Effector CD4-positive, alpha-beta T cell (primary cell): ENCODE results near the gene S100A8.
"Not testable (repeated sequence)": the region's sequence is repeated elsewhere in the genome, so short reads cannot be mapped to it uniquely, and the experiment has no call there.

ENCODE experiments used
- DNase-seq: peaks from one replicate; pipeline ENCODE4 v3.0.0-alpha.2; 2020

The S100A8 gene

DNA sequence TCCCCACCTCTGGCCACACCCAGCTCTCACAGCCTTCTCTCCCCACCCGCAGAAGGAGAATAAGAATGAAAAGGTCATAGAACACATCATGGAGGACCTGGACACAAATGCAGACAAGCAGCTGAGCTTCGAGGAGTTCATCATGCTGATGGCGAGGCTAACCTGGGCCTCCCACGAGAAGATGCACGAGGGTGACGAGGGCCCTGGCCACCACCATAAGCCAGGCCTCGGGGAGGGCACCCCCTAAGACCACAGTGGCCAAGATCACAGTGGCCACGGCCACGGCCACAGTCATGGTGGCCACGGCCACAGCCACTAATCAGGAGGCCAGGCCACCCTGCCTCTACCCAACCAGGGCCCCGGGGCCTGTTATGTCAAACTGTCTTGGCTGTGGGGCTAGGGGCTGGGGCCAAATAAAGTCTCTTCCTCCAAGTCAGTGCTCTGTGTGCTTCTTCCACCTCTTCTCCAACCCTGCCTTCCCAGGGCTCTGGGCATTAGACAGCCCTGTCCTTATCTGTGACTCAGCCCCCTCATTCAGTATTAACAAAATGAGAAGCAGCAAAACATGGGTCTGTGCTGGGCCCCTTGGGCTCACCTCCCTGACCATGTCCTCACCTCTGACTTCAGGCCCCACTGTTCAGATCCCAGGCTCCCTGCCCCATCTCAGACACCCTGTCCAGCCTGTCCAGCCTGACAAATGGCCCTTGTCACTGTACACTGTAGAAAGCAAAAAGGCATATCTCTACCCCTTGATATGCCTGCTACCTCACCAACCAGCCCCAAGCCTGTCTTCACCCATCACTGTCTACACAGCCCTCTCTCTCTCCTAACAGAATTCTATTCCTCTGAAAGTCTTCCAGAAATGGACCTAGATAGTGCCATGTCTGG, 30.0 kb downstream of the S100A8 start:
- DNase-seq = no peak

DNA sequence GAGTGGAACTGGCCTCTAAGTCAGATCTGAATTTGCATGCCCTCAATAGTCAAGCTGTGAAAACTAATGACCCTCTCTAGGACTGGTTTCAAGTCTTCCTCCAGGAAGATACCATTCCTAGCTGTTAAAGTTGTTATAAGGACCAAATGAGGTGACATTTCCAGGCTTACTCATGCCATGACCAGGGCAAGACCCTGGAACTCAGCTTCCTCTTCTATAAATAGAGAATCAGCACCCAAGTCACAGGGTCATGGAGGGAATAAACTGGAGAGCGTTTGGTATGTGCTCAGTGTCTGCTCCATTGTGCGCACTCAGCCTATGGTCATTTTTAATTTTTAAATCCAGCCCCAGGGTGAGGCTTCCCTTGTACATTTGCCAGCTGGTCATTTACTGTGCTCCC, 30.7 kb downstream of the S100A8 start:
- no peak for DNase-seq

- DNase-seq = no peak
Measured at GRCh38 chr1:153359241-153359640, 31.6 kb downstream of the S100A8 start.

GRCh38 chr1:153358691-153358975, 32.2 kb downstream of the S100A8 start:
- DNase-seq = no peak

GRCh38 chr1:153357853-153358690, 32.8 kb downstream of the S100A8 start, which contains the start of gene S100A9:
S100A9 (plus strand) TSS chr1:153357854; CDS start chr1:153358284, 430 bp downstream.
- no peak for DNase-seq

- DNase-seq = no peak
Measured at GRCh38 chr1:153357076-153357852, 33.6 kb downstream of the S100A8 start.

DNA sequence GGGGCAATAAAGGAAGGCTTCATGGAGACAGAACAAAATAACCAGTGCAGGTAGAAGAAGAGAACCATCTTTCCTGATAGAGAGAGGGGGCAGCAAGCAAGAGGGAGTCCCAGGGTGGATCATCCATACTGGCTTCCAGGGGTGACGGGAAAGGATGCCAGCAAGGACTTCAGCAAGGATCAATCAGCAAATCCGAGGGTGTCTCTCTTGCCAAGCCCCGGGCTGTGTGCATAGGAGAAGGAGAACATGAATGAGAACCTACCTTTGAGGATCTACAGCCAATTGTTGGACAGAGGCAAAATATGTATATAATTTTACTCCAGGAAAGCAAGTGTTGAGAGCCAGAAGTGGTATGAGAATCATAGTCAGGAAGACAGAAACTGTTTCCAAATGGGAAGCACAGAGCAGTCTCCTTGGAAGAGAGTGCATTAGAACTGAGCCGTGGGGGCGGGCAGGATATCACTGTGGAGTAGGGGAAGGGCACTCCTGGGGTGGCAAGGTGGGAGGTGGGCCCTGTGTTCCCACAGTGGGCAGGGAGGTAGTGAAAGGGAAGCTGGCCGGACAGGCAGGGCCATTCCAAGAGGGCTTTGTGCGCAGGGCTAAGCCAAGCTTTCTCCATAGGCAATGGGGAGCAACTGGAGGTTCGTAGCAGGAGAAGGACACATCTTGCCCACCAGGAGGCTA, 34.3 kb downstream of the S100A8 start:
- no peak for DNase-seq

DNA sequence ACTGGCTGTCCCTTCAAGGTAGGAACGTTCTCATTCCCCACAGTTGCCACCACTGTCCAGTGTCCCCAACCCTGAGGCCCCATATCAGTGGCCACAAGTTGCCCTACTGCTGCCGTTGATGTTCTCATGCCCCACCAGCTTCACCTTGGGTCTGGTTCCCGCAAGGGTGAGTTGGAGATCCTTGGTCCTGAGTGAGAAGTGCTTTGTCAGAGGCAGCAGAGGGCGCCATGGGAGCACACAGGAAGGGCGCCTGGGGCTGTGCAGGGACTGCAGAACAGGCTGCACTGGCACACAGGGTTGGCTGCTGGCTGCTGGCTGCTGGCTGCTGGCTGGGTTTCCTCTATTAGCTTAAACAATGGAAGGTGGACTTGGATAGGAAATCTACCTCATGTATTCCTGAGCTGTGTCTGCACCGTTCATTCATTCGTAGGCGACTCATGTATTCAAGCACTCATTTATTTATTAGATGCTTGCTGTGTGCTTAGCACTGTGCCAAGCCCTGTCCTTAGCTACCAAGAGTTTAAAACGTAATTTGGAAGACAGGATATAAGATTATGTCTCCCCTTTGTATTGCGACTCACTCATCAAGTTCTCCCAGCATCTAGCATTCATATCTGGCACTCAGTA, 35.3 kb downstream of the S100A8 start:
- DNase-seq = no peak

DNA sequence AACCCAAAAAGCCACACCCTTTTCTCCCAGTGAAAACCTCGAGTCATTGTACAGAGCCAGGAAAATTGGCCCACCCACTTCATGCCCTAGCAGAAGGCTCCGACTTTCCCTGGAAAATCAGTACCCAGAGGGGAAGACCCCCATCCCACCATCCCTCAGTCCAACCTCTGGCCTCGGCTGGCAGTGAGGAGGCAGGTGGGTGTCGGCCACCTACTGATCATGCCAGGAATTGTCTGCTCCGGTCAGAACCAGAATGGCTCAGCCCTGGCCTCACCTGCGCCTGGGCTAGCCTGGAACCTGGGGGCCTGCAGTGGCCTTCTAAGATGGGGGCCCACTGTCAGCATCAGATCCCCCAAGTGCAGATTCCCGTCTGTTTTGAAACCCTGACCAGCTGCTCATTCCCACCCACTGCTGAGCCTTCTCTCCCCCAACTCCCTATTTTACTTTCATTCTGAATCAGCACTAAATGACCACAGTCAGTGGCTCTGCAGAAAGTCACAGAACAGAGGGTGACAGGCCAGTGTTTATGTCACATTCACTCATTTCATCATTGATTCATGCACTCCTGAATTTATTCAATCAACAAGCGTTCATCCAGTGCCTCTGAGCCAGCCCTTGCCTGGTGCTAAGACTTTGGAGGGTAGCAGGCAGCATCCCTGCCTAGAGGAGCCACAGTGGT, 36.2 kb downstream of the S100A8 start:
- DNase-seq = no peak

DNA sequence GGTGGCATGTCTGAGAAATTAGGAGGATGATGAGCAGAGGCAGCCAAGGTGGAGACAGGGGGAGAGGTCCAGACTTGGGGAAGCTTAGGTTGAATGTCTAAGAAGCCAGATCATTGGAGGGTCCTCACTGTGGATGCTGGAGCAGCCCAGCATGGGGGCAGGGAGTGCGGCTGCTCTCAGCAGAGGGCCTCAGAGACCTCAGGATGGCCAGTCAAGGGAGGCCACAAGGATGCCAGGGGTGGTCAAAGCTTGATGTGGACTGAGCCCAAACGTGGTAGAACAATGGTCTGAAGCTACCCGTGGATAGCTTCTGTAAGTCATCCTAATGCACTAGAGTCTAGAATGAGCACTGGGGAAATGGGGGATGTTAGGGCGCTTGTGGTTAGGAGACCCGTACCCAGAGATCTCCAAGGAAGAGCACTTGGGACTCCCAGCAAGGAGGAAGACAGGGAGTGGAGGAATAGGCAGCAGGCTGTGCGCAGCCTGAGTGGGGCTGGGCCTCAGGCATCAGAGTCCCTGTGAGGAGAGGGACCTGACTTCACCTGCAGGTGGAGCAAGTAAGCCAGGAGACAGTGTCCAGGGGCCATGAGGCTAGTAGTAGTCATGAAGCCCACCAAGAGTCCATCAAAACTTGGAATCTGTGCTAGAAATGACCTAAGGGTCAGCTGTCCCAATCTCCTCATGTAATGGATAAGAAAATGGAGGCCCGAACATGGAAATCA, 37.5 kb downstream of the S100A8 start:
- DNase-seq = no peak

DNA sequence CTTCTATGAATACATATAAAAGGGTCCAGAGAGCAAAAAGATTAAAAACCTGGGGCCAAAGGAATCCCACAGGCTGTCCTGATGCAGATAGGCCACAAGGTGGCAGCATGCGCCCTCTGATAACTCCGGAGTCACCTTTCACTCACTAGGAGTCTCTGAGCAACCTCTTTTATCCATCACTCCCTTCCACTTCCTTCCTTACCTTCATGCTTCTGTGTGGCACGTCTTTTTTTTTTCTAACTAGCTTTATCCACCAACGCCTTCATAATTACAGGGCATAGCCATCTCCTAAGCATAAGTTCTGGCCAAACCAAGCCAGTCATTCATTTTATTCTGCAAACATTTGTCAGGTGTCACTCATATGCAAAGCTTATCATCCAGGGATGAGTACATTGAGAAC, 38.4 kb downstream of the S100A8 start:
- peak; percentile 51 for DNase-seq

DNA sequence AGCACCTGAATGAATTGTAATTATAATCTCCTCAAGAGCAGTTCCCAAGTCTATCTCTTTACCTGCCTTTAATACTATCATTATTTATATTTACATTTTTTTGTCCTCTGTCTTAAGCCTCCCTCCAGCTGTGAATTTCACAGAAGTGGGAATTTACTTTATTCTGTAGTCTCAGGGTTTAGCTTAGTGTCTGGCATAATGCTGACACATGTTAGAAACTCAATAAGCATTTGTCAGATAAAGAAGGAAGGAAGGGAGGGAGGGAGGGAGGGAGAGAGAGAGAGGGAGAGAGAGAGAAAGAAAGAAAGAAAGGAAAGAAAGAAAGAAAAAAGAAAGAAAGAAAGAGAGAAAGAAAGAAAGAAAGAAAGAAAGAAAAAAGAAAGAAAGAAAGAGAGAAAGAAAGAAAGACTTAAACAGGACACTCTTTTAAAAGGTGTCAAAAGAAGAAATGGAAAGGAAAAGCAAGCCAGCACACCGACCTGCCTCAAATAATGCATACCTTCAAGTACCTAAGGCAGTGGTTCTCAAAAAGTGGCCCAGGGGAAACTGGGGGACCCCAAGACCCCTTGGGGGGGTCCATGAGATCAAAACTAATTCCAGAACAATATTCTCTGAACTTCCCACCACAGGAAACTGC, 40.4 kb downstream of the S100A8 start:
- no peak for DNase-seq

- no peak for DNase-seq
Measured at GRCh38 chr1:153349363-153350320, 41.2 kb downstream of the S100A8 start.

GRCh38 chr1:153348511-153349362, 42.1 kb downstream of the S100A8 start, which contains the start of gene PGLYRP4:
PGLYRP4 (minus strand) TSS chr1:153348841; CDS start chr1:153347932, 909 bp downstream.
- DNase-seq = no peak

GRCh38 chr1:153347856-153348255, 43.0 kb downstream of the S100A8 start:
- DNase-seq = no peak

DNA sequence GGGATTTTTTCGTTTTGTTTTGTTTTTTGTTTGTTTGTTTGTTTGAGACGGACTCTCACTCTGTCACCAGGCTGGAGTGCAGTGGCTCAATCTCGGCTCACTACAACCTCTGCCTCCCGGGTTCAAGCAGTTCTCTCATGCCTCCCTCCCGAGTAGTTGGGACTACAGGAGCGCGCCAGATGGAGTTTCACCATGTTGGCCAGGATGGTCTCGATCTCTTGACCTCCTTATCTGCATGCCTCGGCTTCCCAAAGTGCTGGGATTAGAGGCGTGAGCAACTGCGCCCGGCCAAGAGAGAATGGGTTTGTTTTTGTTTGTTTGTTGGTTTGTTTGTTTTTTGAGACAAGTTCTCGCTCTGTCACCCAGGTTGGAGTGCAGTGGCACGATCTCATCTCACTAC, 43.8 kb downstream of the S100A8 start:
- DNase-seq = not testable (repeated sequence)

GRCh38 chr1:153346077-153346723, 44.7 kb downstream of the S100A8 start:
- no peak for DNase-seq
